Uterus (tissue), 4 donors: Measurements from ENCODE around the gene SRCAP. TPM values are rescaled to one million over a fixed set of nuclear protein-coding genes. Genes with fewer than 3 reads are reported as not detected.

Experiments
- DNase-seq, 2 donors: peaks; one replicate each; pipeline ENCODE4 v3.0.0-alpha.2; 2019 to 2020
- H3K27ac ChIP-seq, 2 donors: fragments of 200-600 bp; sonication (generic); 1 replicate in 1 of 2; 2 replicates in 1 of 2; pipeline ENCODE4 v1.5.1; 2016 to 2018
- H3K27me3 ChIP-seq, 2 donors: fragments of 200-600 bp; sonication (generic); one replicate each; pipeline ENCODE4 v1.5.1; 2018 to 2019; ENCODE audit warnings: control low read depth in 1 of 2
- H3K36me3 ChIP-seq, 2 donors: fragments of 200-600 bp; sonication (generic); one replicate each; pipeline ENCODE4 v1.5.1; 2019; ENCODE audit warnings: control low read depth in 1 of 2
- H3K4me1 ChIP-seq, 2 donors: fragments of 200-600 bp; sonication (generic); one replicate each; pipeline ENCODE4 v1.5.1; 2018 to 2019; ENCODE audit warnings: control low read depth in 1 of 2
- H3K4me3 ChIP-seq, 2 donors: fragments of 200-600 bp; sonication (generic); 1 replicate in 1 of 2; 2 replicates in 1 of 2; pipeline ENCODE4 v1.5.1; 2018 to 2019; ENCODE audit warnings: mild to moderate bottlenecking in 1 of 2
- H3K9me3 ChIP-seq, 2 donors: fragments of 200-600 bp; sonication (generic); one replicate each; pipeline ENCODE4 v1.5.1; 2019; ENCODE audit warnings: control low read depth in 1 of 2
- CTCF ChIP-seq, 4 experiments: fragments of 200-600 bp in 2 of 4; fragments of 450-650 bp in 2 of 4; sonication (generic) in 2 of 4; IDR thresholded peaks; one replicate each; pipeline ENCODE4 v1.5.1; 2016 to 2019; ENCODE audit warnings: antibody characterized with exemption in 4 of 4, mild to moderate bottlenecking in 2 of 4, moderate library complexity in 1 of 4
- POLR2A ChIP-seq, 2 donors: fragments of 450-650 bp; IDR thresholded peaks; one replicate each; pipeline ENCODE4 v1.6.1; 2016; ENCODE audit warnings: antibody characterized with exemption in 2 of 2, mild to moderate bottlenecking in 1 of 2, moderate library complexity in 1 of 2
- intact Hi-C: fragments of 100-400 bp; cut with DNase I; formaldehyde crosslinking; loops from one replicate; pipeline ENCODE4 v1.15.1; 2023; ENCODE audit warnings: low total_unique reads
- total RNA-seq, 4 donors: library from RNA; depleted of rRNA in 3 of 4; stranded (reverse); fragments of >200 nt in 3 of 4; gene quantifications; one replicate each; pipeline versions ENCODE4 v1.1.0 to v1.2.4, GENCODE V29; 2014 to 2023
- donor health status: DM: yes; HTN: yes; CAD: no.

The SRCAP gene
- total RNA-seq, 4 donors from 2014 or later = 5.6 to 80.7 (median 26.0) TPM

GRCh38 chr16:30711712-30712111 is 12.7 kb downstream of the SRCAP start:
- no peak overlapping the region for H3K4me3 ChIP-seq
- H3K4me1 ChIP-seq = no peaks in the 10 kb centered on the region
- no peaks in the 10 kb centered on the region for H3K9me3 ChIP-seq
- H3K27ac ChIP-seq = no peak overlapping the region
- no peaks in the 10 kb centered on the region for H3K27me3 ChIP-seq
- DNase-seq = no peak
- intact Hi-C loops = no loop called here
- no peaks in the 10 kb centered on the region for H3K36me3 ChIP-seq
- TF ChIP-seq CTCF (IDR thresholded peaks at IDR 0.05) (no peak), POLR2A (IDR thresholded peaks at IDR 0.05) (no peak)

GRCh38 chr16:30715750-30716445 is 16.9 kb downstream of the SRCAP start:
- intact Hi-C loops = no loop called here

GRCh38 chr16:30720086-30720485 is 21.1 kb downstream of the SRCAP start:
- no peaks in the 10 kb centered on the region for H3K36me3 ChIP-seq
- H3K27me3 ChIP-seq = no peaks in the 10 kb centered on the region
- intact Hi-C loops = no loop called here
- no peaks in the 10 kb centered on the region for H3K9me3 ChIP-seq
- no peak overlapping the region for H3K4me3 ChIP-seq
- H3K4me1 ChIP-seq = no peaks in the 10 kb centered on the region
- H3K27ac ChIP-seq = no peak overlapping the region
- TF ChIP-seq POLR2A (IDR thresholded peaks at IDR 0.05) (no peak), CTCF (IDR thresholded peaks at IDR 0.05) (no peak)
- no peak for DNase-seq

More at GRCh38 chr16:30715750-30716445, 16.9 kb downstream of the SRCAP start:
- H3K36me3 ChIP-seq = no peaks in the 10 kb centered on the region
- no peak for DNase-seq
- no peak for TF ChIP-seq POLR2A (IDR thresholded peaks at IDR 0.05)
- TF ChIP-seq CTCF (IDR thresholded peaks at IDR 0.05) = no peak
- no peak overlapping the region for H3K4me3 ChIP-seq
- no peaks in the 10 kb centered on the region for H3K27me3 ChIP-seq
- no peak overlapping the region for H3K27ac ChIP-seq
- no peaks in the 10 kb centered on the region for H3K4me1 ChIP-seq
- H3K9me3 ChIP-seq = no peaks in the 10 kb centered on the region

- Histone ChIP-seq H3K36me3 (no peaks in the 10 kb centered on the region), H3K4me3 (no peak overlapping the region), H3K27ac (no peak overlapping the region), H3K9me3 (no peaks in the 10 kb centered on the region), H3K4me1 (no peaks in the 10 kb centered on the region), H3K27me3 (no peaks in the 10 kb centered on the region)
- DNase-seq = no peak
- TF ChIP-seq CTCF (IDR thresholded peaks at IDR 0.05) (no peak), POLR2A (IDR thresholded peaks at IDR 0.05) (no peak)
- intact Hi-C loops = no loop called here
Observed at GRCh38 chr16:30720694-30721093, 21.7 kb downstream of the SRCAP start.

- TF ChIP-seq POLR2A (IDR thresholded peaks at IDR 0.05) (no peak), CTCF (IDR thresholded peaks at IDR 0.05) (no peak)
- Histone ChIP-seq H3K27ac (no peak overlapping the region), H3K9me3 (no peaks in the 10 kb centered on the region), H3K36me3 (no peaks in the 10 kb centered on the region), H3K27me3 (no peaks in the 10 kb centered on the region), H3K4me1 (no peaks in the 10 kb centered on the region), H3K4me3 (no peak overlapping the region)
- intact Hi-C loops = no loop called here
- no peak for DNase-seq
Observed at GRCh38 chr16:30721167-30721566, 22.2 kb downstream of the SRCAP start.
